Adrenal gland (tissue), 5 donors: ENCODE measurements around the gene SLC22A14.

ENCODE experiments used
- POLR2A ChIP-seq, 2 donors: fragments of 450-650 bp; IDR thresholded peaks; one replicate each; pipeline ENCODE4 v1.6.1; 2017; ENCODE audit warnings: antibody characterized with exemption in 2 of 2, mild to moderate bottlenecking in 2 of 2, moderate library complexity in 1 of 2
- TF ChIP-seq, protein P1 (sequence below), 6 experiments: fragments of 450-650 bp in 4 of 6; fragments of 200-600 bp in 2 of 6; sonication (generic) in 1 of 6; IDR thresholded peaks; 1 replicate in 5 of 6; 2 replicates in 1 of 6; pipeline versions ENCODE4 v1.5.1 to v1.8.0; 2016 to 2021; ENCODE audit warnings: antibody characterized with exemption in 6 of 6, mild to moderate bottlenecking in 2 of 6, moderate library complexity in 1 of 6
- donor health status: DM: no; HTN: no; CAD: no.

DNA sequence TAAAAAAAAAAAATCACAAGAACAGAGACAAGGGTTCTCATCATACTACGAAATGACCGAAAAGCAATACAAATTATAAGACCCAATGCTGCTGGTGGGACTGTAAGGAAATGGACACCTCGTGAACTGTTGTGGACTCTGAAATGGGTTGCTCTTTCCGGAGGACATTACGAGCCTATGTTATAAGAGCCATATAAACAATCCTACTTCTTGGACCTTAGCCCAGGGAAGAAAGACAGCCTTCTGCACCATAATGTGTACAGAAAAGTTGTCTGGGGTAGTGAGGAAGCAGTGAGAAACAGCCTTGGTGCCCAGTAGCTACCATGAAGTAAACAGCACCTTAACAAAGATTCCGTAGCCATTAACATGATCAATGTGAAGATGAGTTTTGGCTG, 2.7 kb downstream of the SLC22A14 start:
- TF ChIP-seq, protein P1, sequence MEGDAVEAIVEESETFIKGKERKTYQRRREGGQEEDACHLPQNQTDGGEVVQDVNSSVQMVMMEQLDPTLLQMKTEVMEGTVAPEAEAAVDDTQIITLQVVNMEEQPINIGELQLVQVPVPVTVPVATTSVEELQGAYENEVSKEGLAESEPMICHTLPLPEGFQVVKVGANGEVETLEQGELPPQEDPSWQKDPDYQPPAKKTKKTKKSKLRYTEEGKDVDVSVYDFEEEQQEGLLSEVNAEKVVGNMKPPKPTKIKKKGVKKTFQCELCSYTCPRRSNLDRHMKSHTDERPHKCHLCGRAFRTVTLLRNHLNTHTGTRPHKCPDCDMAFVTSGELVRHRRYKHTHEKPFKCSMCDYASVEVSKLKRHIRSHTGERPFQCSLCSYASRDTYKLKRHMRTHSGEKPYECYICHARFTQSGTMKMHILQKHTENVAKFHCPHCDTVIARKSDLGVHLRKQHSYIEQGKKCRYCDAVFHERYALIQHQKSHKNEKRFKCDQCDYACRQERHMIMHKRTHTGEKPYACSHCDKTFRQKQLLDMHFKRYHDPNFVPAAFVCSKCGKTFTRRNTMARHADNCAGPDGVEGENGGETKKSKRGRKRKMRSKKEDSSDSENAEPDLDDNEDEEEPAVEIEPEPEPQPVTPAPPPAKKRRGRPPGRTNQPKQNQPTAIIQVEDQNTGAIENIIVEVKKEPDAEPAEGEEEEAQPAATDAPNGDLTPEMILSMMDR (IDR thresholded peaks at IDR 0.05), result no peak
- TF ChIP-seq POLR2A (IDR thresholded peaks at IDR 0.05), result no peak
